SK-N-MC (cell line): ENCODE measurements around the gene LRIG2.

ENCODE experiments used
- EZH2 ChIP-seq: fragments of 200-600 bp; sonication (generic); IDR thresholded peaks from one replicate; pipeline ENCODE4 v1.6.1; 2017; ENCODE audit warnings: antibody characterized with exemption
- POLR2AphosphoS5 ChIP-seq: IDR thresholded peaks from 2 replicates; pipeline ENCODE4 v1.6.1; 2012; ENCODE audit warnings: mild to moderate bottlenecking, low read depth, low read length, borderline replicate concordance

- no peak for TF ChIP-seq EZH2
- TF ChIP-seq POLR2AphosphoS5, result no peak
These were observed 60.8 kb downstream of the LRIG2 start for GRCh38 chr1:113133759-113134158.
